Heart left ventricle (tissue), 13 donors: ENCODE data around the gene SNTB2.

Experiments used
- POLR2A ChIP-seq, 2 donors: fragments of 450-650 bp; IDR thresholded peaks; one replicate each; pipeline ENCODE4 v1.6.1; 2017; ENCODE audit warnings: antibody characterized with exemption in 2 of 2, mild to moderate bottlenecking in 2 of 2, moderate library complexity in 2 of 2
- TF ChIP-seq, protein P1 (sequence below), 12 donors: fragments of 200-600 bp; sonication (generic) in 4 of 12; IDR thresholded peaks; one replicate each; pipeline versions ENCODE4 v1.5.0 to v1.8.0; 2018 to 2022; ENCODE audit warnings: antibody characterized with exemption in 12 of 12, mild to moderate bottlenecking in 5 of 12
- donor health status: ischemic (EF 13 %, LVEDD 7.1; RV severe dilation, severe dysfunction).
- donor health status: DM: no; HTN: yes; CAD: no.
- donor health status: DM: no; HTN: no; CAD: no.
- donor health status: ischemic (EF 25% LVEDD 6.9; RV normal size, moderate dysfunction).
- donor health status: ischemic (EF 25% LVEDD 5.7; RV mildly dilated, moderate dysfunction).
- donor health status: ischemic (EF 35%, LVEDD 5.7; RV mildly dilated, moderate dysfunction).
- donor health status: nonischemic (EF 11% LVEDD 7.7; RV severe dilation, severe dysfunction).
- donor health status: DM: yes; HTN: yes; CAD: no.
- donor health status: PGD.
- donor health status: ischemic (EF 29% LVEDD 5.4; RV normal size, mild dysfunction).
- donor health status: nonischemic (EF 23%, LVEDD 6.1; RV moderate dilation, normal function).

DNA sequence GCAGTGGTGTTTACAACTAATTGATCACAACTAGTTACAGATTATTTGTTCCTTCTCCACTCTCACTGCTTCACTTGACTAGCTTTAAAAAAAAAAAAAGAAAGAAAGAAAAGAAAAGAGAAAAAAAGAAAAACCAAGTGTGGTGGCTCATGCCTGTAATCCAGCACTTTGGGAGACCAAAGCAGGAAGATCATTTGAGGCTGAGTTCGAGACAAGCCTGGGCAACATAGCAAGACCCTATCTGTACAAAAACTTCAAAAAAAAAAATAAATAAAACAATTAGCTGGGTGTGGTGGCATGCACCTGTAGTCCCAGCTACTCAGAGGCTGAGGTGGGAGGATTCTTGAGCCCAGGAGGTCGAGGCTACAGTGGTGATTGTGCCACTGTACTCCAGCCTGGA is 4.2 kb downstream of the SNTB2 start:
- TF ChIP-seq, protein P1, sequence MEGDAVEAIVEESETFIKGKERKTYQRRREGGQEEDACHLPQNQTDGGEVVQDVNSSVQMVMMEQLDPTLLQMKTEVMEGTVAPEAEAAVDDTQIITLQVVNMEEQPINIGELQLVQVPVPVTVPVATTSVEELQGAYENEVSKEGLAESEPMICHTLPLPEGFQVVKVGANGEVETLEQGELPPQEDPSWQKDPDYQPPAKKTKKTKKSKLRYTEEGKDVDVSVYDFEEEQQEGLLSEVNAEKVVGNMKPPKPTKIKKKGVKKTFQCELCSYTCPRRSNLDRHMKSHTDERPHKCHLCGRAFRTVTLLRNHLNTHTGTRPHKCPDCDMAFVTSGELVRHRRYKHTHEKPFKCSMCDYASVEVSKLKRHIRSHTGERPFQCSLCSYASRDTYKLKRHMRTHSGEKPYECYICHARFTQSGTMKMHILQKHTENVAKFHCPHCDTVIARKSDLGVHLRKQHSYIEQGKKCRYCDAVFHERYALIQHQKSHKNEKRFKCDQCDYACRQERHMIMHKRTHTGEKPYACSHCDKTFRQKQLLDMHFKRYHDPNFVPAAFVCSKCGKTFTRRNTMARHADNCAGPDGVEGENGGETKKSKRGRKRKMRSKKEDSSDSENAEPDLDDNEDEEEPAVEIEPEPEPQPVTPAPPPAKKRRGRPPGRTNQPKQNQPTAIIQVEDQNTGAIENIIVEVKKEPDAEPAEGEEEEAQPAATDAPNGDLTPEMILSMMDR (IDR thresholded peaks at IDR 0.05) = no peak
- TF ChIP-seq POLR2A (IDR thresholded peaks at IDR 0.05) = no peak
